HEK293 (cell line): Measurements from ENCODE around the gene SNX33.

Source experiments
- BCL11A ChIP-seq: fragments of 450-650 bp; formaldehyde crosslinking; IDR thresholded peaks from 2 replicates; pipeline ENCODE4 v1.5.1; 2016; ENCODE audit warnings: low read depth, missing biosample characterization, missing genetic modification characterization
- FEZF1 ChIP-seq: fragments of 450-650 bp; formaldehyde crosslinking; IDR thresholded peaks from 2 replicates; pipeline ENCODE4 v1.5.1; 2016; ENCODE audit warnings: missing biosample characterization, missing genetic modification characterization
- HIC1 ChIP-seq: fragments of 450-650 bp; formaldehyde crosslinking; IDR thresholded peaks from 2 replicates; pipeline ENCODE4 v1.5.1; 2016; ENCODE audit warnings: missing biosample characterization, missing genetic modification characterization
- KLF9 ChIP-seq: fragments of 450-650 bp; formaldehyde crosslinking; IDR thresholded peaks from 2 replicates; pipeline ENCODE4 v1.5.1; 2016; ENCODE audit warnings: missing biosample characterization, missing genetic modification characterization, low read depth
- MYNN ChIP-seq: fragments of 450-650 bp; formaldehyde crosslinking; IDR thresholded peaks from 2 replicates; pipeline ENCODE4 v1.5.1; 2016; ENCODE audit warnings: missing biosample characterization, missing genetic modification characterization, borderline replicate concordance
- MZF1 ChIP-seq: fragments of 450-650 bp; formaldehyde crosslinking; IDR thresholded peaks from 2 replicates; pipeline ENCODE4 v1.5.1; 2017; ENCODE audit warnings: missing biosample characterization, missing genetic modification characterization, borderline replicate concordance
- REPIN1 ChIP-seq: fragments of 450-650 bp; formaldehyde crosslinking; IDR thresholded peaks from 2 replicates; pipeline ENCODE4 v1.5.1; 2017; ENCODE audit warnings: missing biosample characterization, missing genetic modification characterization, low read depth
- REST ChIP-seq: fragments of 450-650 bp; formaldehyde crosslinking; IDR thresholded peaks from 2 replicates; pipeline ENCODE4 v1.5.1; 2016; ENCODE audit warnings: missing biosample characterization, missing genetic modification characterization
- SP2 ChIP-seq: fragments of 450-650 bp; formaldehyde crosslinking; IDR thresholded peaks from 2 replicates; pipeline ENCODE4 v1.5.1; 2016; ENCODE audit warnings: missing biosample characterization, missing genetic modification characterization
- SP3 ChIP-seq: fragments of 450-650 bp; formaldehyde crosslinking; IDR thresholded peaks from 2 replicates; pipeline ENCODE4 v1.5.1; 2016; ENCODE audit warnings: missing biosample characterization, missing genetic modification characterization
- TRIM28 ChIP-seq: IDR thresholded peaks from 2 replicates; pipeline ENCODE4 v1.6.1; 2011; ENCODE audit warnings: low read length, control low read depth, borderline replicate concordance
- ZBTB17 ChIP-seq: fragments of 450-650 bp; formaldehyde crosslinking; IDR thresholded peaks from 2 replicates; pipeline ENCODE4 v1.5.1; 2016; ENCODE audit warnings: missing biosample characterization, missing genetic modification characterization
- ZBTB48 ChIP-seq: fragments of 450-650 bp; formaldehyde crosslinking; IDR thresholded peaks from 2 replicates; pipeline ENCODE4 v1.5.1; 2016; ENCODE audit warnings: missing biosample characterization, missing genetic modification characterization
- ZBTB8A ChIP-seq: fragments of 450-650 bp; formaldehyde crosslinking; IDR thresholded peaks from 2 replicates; pipeline ENCODE4 v1.5.1; 2016; ENCODE audit warnings: missing biosample characterization, missing genetic modification characterization
- ZFP3 ChIP-seq: fragments of 450-650 bp; formaldehyde crosslinking; IDR thresholded peaks from 2 replicates; pipeline ENCODE4 v1.5.1; 2016; ENCODE audit warnings: low read depth, missing biosample characterization, missing genetic modification characterization
- ZIC2 ChIP-seq: fragments of 450-650 bp; formaldehyde crosslinking; IDR thresholded peaks from 2 replicates; pipeline ENCODE4 v1.5.1; 2016; ENCODE audit warnings: missing biosample characterization, missing genetic modification characterization
- ZNF10 ChIP-seq: fragments of 450-650 bp; formaldehyde crosslinking; IDR thresholded peaks from 2 replicates; pipeline ENCODE4 v1.5.1; 2017; ENCODE audit warnings: missing biosample characterization, missing genetic modification characterization
- ZNF155 ChIP-seq: fragments of 450-650 bp; formaldehyde crosslinking; IDR thresholded peaks from 2 replicates; pipeline ENCODE4 v1.5.1; 2016; ENCODE audit warnings: missing biosample characterization, missing genetic modification characterization
- ZNF169 ChIP-seq: fragments of 450-650 bp; formaldehyde crosslinking; IDR thresholded peaks from 2 replicates; pipeline ENCODE4 v1.5.1; 2016; ENCODE audit warnings: missing biosample characterization, missing genetic modification characterization
- ZNF335 ChIP-seq: fragments of 450-650 bp; formaldehyde crosslinking; conservative IDR thresholded peaks from 2 replicates; pipeline ENCODE4 v1.5.1; 2016; ENCODE audit warnings: missing biosample characterization, missing genetic modification characterization
- ZNF354C ChIP-seq: fragments of 450-650 bp; formaldehyde crosslinking; IDR thresholded peaks from 2 replicates; pipeline ENCODE4 v1.5.1; 2016; ENCODE audit warnings: missing biosample characterization, missing genetic modification characterization, low read depth, borderline replicate concordance
- ZNF391 ChIP-seq: fragments of 450-650 bp; formaldehyde crosslinking; IDR thresholded peaks from 2 replicates; pipeline ENCODE4 v1.5.1; 2016; ENCODE audit warnings: low read depth, missing biosample characterization, missing genetic modification characterization, borderline replicate concordance
- ZNF449 ChIP-seq: fragments of 450-650 bp; formaldehyde crosslinking; IDR thresholded peaks from 2 replicates; pipeline ENCODE4 v1.5.1; 2017; ENCODE audit warnings: missing biosample characterization, mild to moderate bottlenecking, missing genetic modification characterization, moderate library complexity
- ZNF521 ChIP-seq: fragments of 450-650 bp; formaldehyde crosslinking; IDR thresholded peaks from 2 replicates; pipeline ENCODE4 v1.5.1; 2017; ENCODE audit warnings: missing biosample characterization, mild to moderate bottlenecking, missing genetic modification characterization
- ZNF596 ChIP-seq: fragments of 450-650 bp; IDR thresholded peaks from 2 replicates; pipeline ENCODE4 v1.5.0; 2018; ENCODE audit warnings: missing biosample characterization, mild to moderate bottlenecking, missing genetic modification characterization, moderate library complexity
- ZNF600 ChIP-seq: fragments of 450-650 bp; formaldehyde crosslinking; IDR thresholded peaks from 2 replicates; pipeline ENCODE4 v1.5.1; 2016; ENCODE audit warnings: missing biosample characterization, missing genetic modification characterization
- ZNF626 ChIP-seq: fragments of 450-650 bp; sonication (Bioruptor Pico); formaldehyde crosslinking; IDR thresholded peaks from 2 replicates; pipeline ENCODE4 v1.5.1; 2018; ENCODE audit warnings: missing biosample characterization, missing genetic modification characterization, inconsistent platforms
- ZNF707 ChIP-seq: fragments of 450-650 bp; formaldehyde crosslinking; IDR thresholded peaks from 2 replicates; pipeline ENCODE4 v1.5.1; 2016; ENCODE audit warnings: missing biosample characterization, missing genetic modification characterization
- ZNF768 ChIP-seq: fragments of 450-650 bp; formaldehyde crosslinking; IDR thresholded peaks from 2 replicates; pipeline ENCODE4 v1.5.1; 2018; ENCODE audit warnings: missing biosample characterization, mild to moderate bottlenecking, missing genetic modification characterization
- ZNF785 ChIP-seq: fragments of 450-650 bp; formaldehyde crosslinking; IDR thresholded peaks from 2 replicates; pipeline ENCODE4 v1.5.1; 2016; ENCODE audit warnings: missing biosample characterization, missing genetic modification characterization
- ZNF791 ChIP-seq: fragments of 450-650 bp; formaldehyde crosslinking; IDR thresholded peaks from 2 replicates; pipeline ENCODE4 v1.5.1; 2016; ENCODE audit warnings: missing biosample characterization, missing genetic modification characterization
- ZSCAN4 ChIP-seq: fragments of 450-650 bp; formaldehyde crosslinking; IDR thresholded peaks from 2 replicates; pipeline ENCODE4 v1.5.1; 2017; ENCODE audit warnings: missing biosample characterization, missing genetic modification characterization

Gene SNX33

GRCh38 chr15:75694241-75695182 lies 46.8 kb downstream of the SNX33 start (continued):
- TF ChIP-seq ZNF155 (tag by site-specific recombination) (no peak), ZNF768 (tag by site-specific recombination) (no peak), FEZF1 (no peak), ZBTB48 (tag by site-specific recombination) (peak; percentile 98), ZNF707 (tag by site-specific recombination) (no peak), MYNN (no peak), ZSCAN4 (no peak), ZNF785 (tag by site-specific recombination) (no peak), REST (tag by site-specific recombination) (no peak), ZNF521 (tag by site-specific recombination) (no peak), KLF9 (tag by site-specific recombination) (no peak), ZFP3 (tag by site-specific recombination) (no peak), ZNF600 (tag by site-specific recombination) (peak; percentile 99), SP3 (no peak), ZNF10 (tag by site-specific recombination) (peak; percentile 90), ZNF169 (tag by site-specific recombination) (no peak), ZNF596 (tag by site-specific recombination) (no peak), TRIM28 (0 out of 2 replicates have a peak, but pooled peaks have one; percentile 5), ZBTB8A (tag by site-specific recombination) (no peak), BCL11A (no peak), HIC1 (tag by site-specific recombination) (0 out of 2 replicates have a peak, but pooled peaks have one; percentile 15), ZNF354C (tag by site-specific recombination) (no peak), MZF1 (tag by site-specific recombination) (peak; percentile 81; the same call in 1 of the 2 replicates), ZNF335 (peak; percentile 82), ZNF791 (tag by site-specific recombination) (no peak), ZNF449 (tag by site-specific recombination) (peak; percentile 99), ZBTB17 (tag by site-specific recombination) (peak; percentile 72), ZNF391 (tag by site-specific recombination) (no peak), REPIN1 (tag by site-specific recombination) (no peak), ZNF626 (no peak), SP2 (tag by site-specific recombination) (peak; percentile 11; the same call in 1 of the 2 replicates), ZIC2 (peak; percentile 99)
